Activated naive CD8-positive, alpha-beta T cell treated with anti-CD3 and anti-CD28 coated beads for 36 hours (primary cell): ENCODE measurements around the gene GBP2. TPM values are rescaled to one million over a fixed set of nuclear protein-coding genes. Genes with fewer than 3 reads are reported as not detected.

Source experiments
- DNase-seq: peaks from one replicate; pipeline ENCODE4 v3.0.0; 2021
- H3K27ac Mint-ChIP-seq: one replicate; pipeline ENCODE4 v1.8.0; 2022; ENCODE audit warnings: mild to moderate bottlenecking, moderate library complexity, mixed read lengths
- H3K27me3 Mint-ChIP-seq: one replicate; pipeline ENCODE4 v1.8.0; 2022; ENCODE audit warnings: mild to moderate bottlenecking, mixed read lengths
- H3K36me3 Mint-ChIP-seq: one replicate; pipeline ENCODE4 v1.8.0; 2021; ENCODE audit warnings: mild to moderate bottlenecking, mixed read lengths
- H3K4me1 Mint-ChIP-seq: one replicate; pipeline ENCODE4 v1.8.0; 2021; ENCODE audit warnings: mixed read lengths
- H3K4me3 Mint-ChIP-seq: one replicate; pipeline ENCODE4 v1.8.0; 2022; ENCODE audit warnings: mild to moderate bottlenecking, moderate library complexity, mixed read lengths
- H3K9me3 Mint-ChIP-seq: one replicate; pipeline ENCODE4 v1.8.0; 2022; ENCODE audit warnings: mixed read lengths
- total RNA-seq, 2 experiments: library from RNA; stranded (reverse); gene quantifications; one replicate each; pipeline ENCODE4 v1.2.3, GENCODE V29; 2021

GBP2 gene
- total RNA-seq, 2 experiments from 2014 or later: 153 to 157 TPM

DNA sequence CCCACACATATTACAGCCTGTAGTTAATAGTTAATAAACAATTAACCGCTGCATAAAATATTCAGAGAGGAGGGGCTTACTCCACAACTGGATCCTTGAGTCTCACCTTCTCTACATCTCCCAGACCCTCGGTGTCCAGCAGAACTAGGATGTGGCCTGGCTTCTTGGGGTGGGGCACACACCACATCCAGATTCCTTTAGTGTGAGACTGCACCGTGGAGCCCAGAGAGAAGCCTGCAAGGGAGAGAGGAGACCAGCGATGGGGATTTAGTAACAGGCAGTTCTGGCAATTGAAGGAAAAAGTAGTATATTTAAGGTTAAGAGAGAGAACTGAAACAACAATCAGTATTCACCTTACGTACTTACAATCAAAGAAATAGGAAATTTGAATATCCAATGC lies 65.8 kb downstream of the GBP2 start:
- no peak overlapping the region for H3K27ac Mint-ChIP-seq
- H3K27me3 Mint-ChIP-seq: no peaks in the 10 kb centered on the region
- H3K36me3 Mint-ChIP-seq: peaks cover 73% of the 10 kb centered on the region

More for the DNA sequence above, 65.8 kb downstream of the GBP2 start:
- peak overlapping the region; percentile 82 for H3K4me3 Mint-ChIP-seq
- H3K9me3 Mint-ChIP-seq: no peaks in the 10 kb centered on the region
- H3K4me1 Mint-ChIP-seq: peaks cover 36% of the 10 kb centered on the region
- DNase-seq: no peak

Other genes with a start within 250 kb of the GBP2 start
- gene GTF2B, start 234.5 kb downstream of the GBP2 start, total RNA-seq: 10 to 100 TPM; 42.8 TPM
- 10 to 100 TPM; 51.7 to 53.3 TPM for gene KYAT3, start 133.5 kb downstream of the GBP2 start, total RNA-seq
- gene RBMXL1, start 133.5 kb downstream of the GBP2 start, total RNA-seq: 10 to 100 TPM; 25.7 to 25.8 TPM
- 10 to 100 TPM in 1 of 2 experiments, 1 to 10 TPM in 1; 9.7 to 10.2 TPM for gene GBP3, start 103.2 kb downstream of the GBP2 start, total RNA-seq
- 100 to 1,000 TPM; 141 to 146 TPM for gene GBP1, start 60.9 kb downstream of the GBP2 start, total RNA-seq
- gene GBP7, start 49.9 kb upstream of the GBP2 start, total RNA-seq: under 1 TPM; 0.10 to 0.36 TPM
- gene GBP4, start 72.8 kb upstream of the GBP2 start, total RNA-seq: 10 to 100 TPM; 76.4 to 78.5 TPM
- gene GBP5, start 146.7 kb upstream of the GBP2 start, total RNA-seq: 100 to 1,000 TPM; 186 to 187 TPM
- under 1 TPM; 0.23 to 0.38 TPM for gene GBP6, start 237.9 kb upstream of the GBP2 start, total RNA-seq